ENCODE results near the gene AANAT.

GRCh38 chr17:76492989-76493501, 25.6 kb downstream of the AANAT start:
- no peak for TF ChIP-seq CTCF (conservative IDR thresholded peaks at IDR 0.05)
- TF ChIP-seq EZH2 (IDR thresholded peaks at IDR 0.05; ENCODE audit: low read depth): no peak

Measured in PC-9 (cell line).